CD4-positive, CD25-positive, alpha-beta regulatory T cell (primary cell): ENCODE measurements around the gene TUFM. TPM values are rescaled to one million over a fixed set of nuclear protein-coding genes. Genes with fewer than 3 reads are reported as not detected.

Source experiments
- ATAC-seq, 2 donors: fragments of 150-1000 bp; cut with Tn5 transposase; one replicate each; pipeline ENCODE4 v1.10.0; 2021; ENCODE audit warnings: low read depth in 2 of 2, moderate number of reproducible peaks in 2 of 2, moderate library complexity in 1 of 2
- DNase-seq, 3 donors: peaks; one replicate each; pipeline versions ENCODE4 v3.0.0 to v3.0.0-alpha.2; 2012 to 2022; ENCODE audit warnings: mixed read lengths in 1 of 3
- H3K27ac ChIP-seq: one replicate; pipeline ENCODE4 v1.7.0; 2013; ENCODE audit warnings: mild to moderate bottlenecking, low read length; ENCODE audit not compliant: insufficient read depth, poor library complexity, severe bottlenecking
- H3K27me3 ChIP-seq: one replicate; pipeline ENCODE4 v1.7.0; 2013; ENCODE audit warnings: low read length; ENCODE audit not compliant: control insufficient read depth, insufficient read depth
- H3K36me3 ChIP-seq: one replicate; pipeline ENCODE4 v1.7.0; 2013; ENCODE audit warnings: mild to moderate bottlenecking, low read length, moderate library complexity; ENCODE audit not compliant: control insufficient read depth, insufficient read depth
- H3K4me1 ChIP-seq: 2 replicates; pipeline ENCODE4 v1.7.0; 2013; ENCODE audit warnings: mild to moderate bottlenecking, low read length; ENCODE audit not compliant: insufficient read depth, control insufficient read depth, poor library complexity, severe bottlenecking
- H3K4me3 ChIP-seq: one replicate; pipeline ENCODE4 v1.7.0; 2013; ENCODE audit warnings: low read depth, mild to moderate bottlenecking, low read length, moderate library complexity
- H3K9me3 ChIP-seq, 2 experiments: 1 replicate in 1 of 2; 2 replicates in 1 of 2; pipeline ENCODE4 v1.7.0; 2013; ENCODE audit warnings: low read length in 2 of 2, mild to moderate bottlenecking in 1 of 2, moderate library complexity in 1 of 2; ENCODE audit not compliant: control insufficient read depth in 2 of 2
- H3K27ac Mint-ChIP-seq, 3 donors: one replicate each; pipeline ENCODE4 v1.8.0; 2020 to 2022; ENCODE audit warnings: mild to moderate bottlenecking in 3 of 3, mixed read lengths in 3 of 3, moderate library complexity in 2 of 3
- H3K27me3 Mint-ChIP-seq: one replicate; pipeline ENCODE4 v1.8.0; 2022; ENCODE audit warnings: mild to moderate bottlenecking, mixed read lengths
- H3K36me3 Mint-ChIP-seq: one replicate; pipeline ENCODE4 v1.8.0; 2020; ENCODE audit warnings: mixed read lengths
- H3K4me1 Mint-ChIP-seq, 4 donors: one replicate each; pipeline ENCODE4 v1.8.0; 2020 to 2022; ENCODE audit warnings: mixed read lengths in 4 of 4, mild to moderate bottlenecking in 1 of 4
- H3K4me3 Mint-ChIP-seq, 4 donors: one replicate each; pipeline ENCODE4 v1.8.0; 2020 to 2022; ENCODE audit warnings: mild to moderate bottlenecking in 4 of 4, mixed read lengths in 4 of 4, moderate library complexity in 3 of 4
- H3K9me3 Mint-ChIP-seq, 7 donors: one replicate each; pipeline ENCODE4 v1.8.0; 2020 to 2022; ENCODE audit warnings: mixed read lengths in 7 of 7, mild to moderate bottlenecking in 3 of 7, moderate library complexity in 2 of 7
- polyA plus RNA-seq, 4 donors: library from polyadenylated mRNA; unstranded; fragments of 300-500 nt; fragmentation: Illumina TruSeq; gene quantifications; one replicate each; pipeline ENCODE4 v1.2.3, GENCODE V29; 2021
- total RNA-seq: library from RNA; stranded (reverse); gene quantifications from one replicate; pipeline ENCODE4 v1.2.3, GENCODE V29; 2022

TUFM gene
- total and polyA plus RNA-seq, 5 donors from 2014 or later: 98.4 to 165 (median 138) TPM

DNA sequence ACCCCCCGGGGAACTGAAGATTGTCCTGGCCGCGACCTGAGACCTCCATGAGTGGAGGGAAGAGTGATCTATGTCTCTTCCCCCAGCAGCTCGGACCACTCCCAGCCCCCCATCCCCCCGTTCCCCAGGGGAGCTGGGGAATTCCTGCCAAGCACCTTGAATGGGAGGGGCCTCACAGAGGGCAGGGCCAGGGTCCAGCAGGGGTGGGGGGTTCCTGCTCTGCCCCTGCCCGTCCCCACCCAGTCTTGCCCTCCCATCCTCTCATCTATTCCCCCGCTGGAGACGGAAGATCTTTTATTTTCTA is 9.4 kb downstream of the TUFM start:
- H3K36me3 Mint-ChIP-seq: peaks cover 32% of the 10 kb centered on the region
- H3K9me3 Mint-ChIP-seq: no peaks in the 10 kb centered on the region
- Histone ChIP-seq H3K4me3 (no peak overlapping the region), H3K9me3 (no peaks in the 10 kb centered on the region), H3K36me3 (peaks cover 61% of the 10 kb centered on the region), H3K4me1 (no peaks in the 10 kb centered on the region), H3K27me3 (no peaks in the 10 kb centered on the region), H3K27ac (no peak overlapping the region)
- no peak overlapping the region for H3K27ac Mint-ChIP-seq
- no peak overlapping the region for H3K4me3 Mint-ChIP-seq
- H3K4me1 Mint-ChIP-seq: peaks cover 0 to 8% (median 3%) of the 10 kb centered on the region in 4 donors
- no peaks in the 10 kb centered on the region for H3K27me3 Mint-ChIP-seq
- ATAC-seq: no peak
- DNase-seq: no peak

GRCh38 chr16:28835864-28836760 is 10.0 kb downstream of the TUFM start:
- Mint-ChIP-seq H3K27ac (no peak overlapping the region), H3K27me3 (no peaks in the 10 kb centered on the region), H3K9me3 (no peaks in the 10 kb centered on the region), H3K36me3 (peaks cover 32% of the 10 kb centered on the region), H3K4me3 (no peak overlapping the region), H3K4me1 (peaks cover 0 to 8% (median 3%) of the 10 kb centered on the region in 4 donors)
- Histone ChIP-seq H3K36me3 (peaks cover 65% of the 10 kb centered on the region), H3K9me3 (no peaks in the 10 kb centered on the region), H3K4me3 (no peak overlapping the region), H3K4me1 (no peaks in the 10 kb centered on the region), H3K27ac (no peak overlapping the region), H3K27me3 (no peaks in the 10 kb centered on the region)
- no peak for DNase-seq
- no peak for ATAC-seq

DNA sequence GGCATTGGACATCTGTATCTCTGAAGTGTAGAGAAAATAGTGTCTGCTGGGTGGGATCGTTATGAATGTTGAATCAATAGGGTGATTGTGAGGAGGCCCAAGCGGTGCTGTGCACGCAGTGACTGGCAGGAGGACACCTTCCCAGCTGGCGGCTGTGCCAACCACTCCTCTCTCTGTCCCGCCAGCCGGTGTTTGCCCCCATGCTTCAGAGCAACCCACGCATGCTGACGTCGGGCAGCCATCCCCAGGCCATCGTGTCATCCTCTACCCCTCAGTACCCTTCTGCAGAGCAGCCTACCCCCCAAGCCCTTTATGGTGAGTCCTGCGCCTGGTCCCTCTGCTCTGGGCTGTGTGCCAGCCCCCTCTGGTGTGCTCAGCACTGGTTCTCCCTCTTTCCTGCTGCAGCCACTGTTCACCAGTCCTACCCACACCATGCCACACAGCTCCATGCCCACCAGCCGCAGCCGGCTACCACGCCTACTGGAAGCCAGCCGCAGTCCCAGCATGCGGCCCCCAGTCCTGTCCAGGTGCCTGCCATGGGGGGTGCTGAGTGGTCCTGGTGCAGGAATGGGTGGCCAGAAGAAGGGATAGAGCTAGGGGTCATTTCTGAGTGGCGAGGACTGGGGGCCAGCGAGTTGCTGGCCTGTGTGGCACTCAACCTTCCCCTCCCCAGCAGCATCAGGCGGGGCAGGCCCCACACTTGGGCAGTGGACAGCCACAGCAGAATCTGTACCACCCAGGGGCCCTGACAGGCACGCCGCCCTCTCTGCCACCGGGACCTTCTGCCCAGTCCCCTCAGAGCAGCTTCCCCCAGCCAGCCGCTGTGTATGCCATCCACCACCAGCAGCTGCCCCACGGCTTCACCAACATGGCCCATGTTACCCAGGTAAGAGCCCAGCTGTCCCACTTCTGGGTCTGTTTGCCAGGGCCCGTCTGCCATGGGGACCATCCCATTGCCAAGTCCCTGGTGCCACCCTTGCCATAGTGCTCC is 11.0 kb downstream of the TUFM start:
- Histone ChIP-seq H3K27me3 (no peaks in the 10 kb centered on the region), H3K4me3 (no peak overlapping the region), H3K4me1 (no peaks in the 10 kb centered on the region), H3K27ac (no peak overlapping the region), H3K36me3 (peaks cover 74% of the 10 kb centered on the region), H3K9me3 (no peaks in the 10 kb centered on the region)
- Mint-ChIP-seq H3K4me1 (peaks cover 0 to 9% (median 4%) of the 10 kb centered on the region in 4 donors), H3K9me3 (no peaks in the 10 kb centered on the region), H3K27ac (no peak overlapping the region), H3K4me3 (no peak overlapping the region), H3K36me3 (peaks cover 40% of the 10 kb centered on the region), H3K27me3 (no peaks in the 10 kb centered on the region)
- DNase-seq: no peak
- no peak for ATAC-seq

DNA sequence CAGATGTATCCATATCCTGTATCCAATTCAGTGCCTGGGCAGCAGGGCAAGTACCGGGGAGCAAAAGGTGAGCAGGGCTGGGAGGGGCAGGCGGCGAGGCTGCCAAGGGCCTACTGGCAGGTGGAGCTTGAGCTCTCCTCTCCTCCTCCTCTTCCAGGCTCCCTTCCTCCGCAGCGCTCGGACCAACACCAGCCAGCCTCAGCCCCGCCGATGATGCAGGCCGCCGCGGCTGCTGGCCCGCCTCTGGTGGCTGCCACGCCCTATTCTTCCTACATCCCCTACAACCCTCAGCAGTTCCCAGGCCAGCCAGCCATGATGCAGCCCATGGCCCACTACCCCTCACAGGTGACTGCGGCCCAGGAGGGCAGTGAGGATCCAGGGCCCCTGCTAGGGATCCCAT is 11.8 kb downstream of the TUFM start:
- ATAC-seq (no peak), DNase-seq (no peak)
- Mint-ChIP-seq H3K27me3 (no peaks in the 10 kb centered on the region), H3K9me3 (no peaks in the 10 kb centered on the region), H3K36me3 (peaks cover 48% of the 10 kb centered on the region), H3K4me1 (peaks cover 0 to 10% (median 4%) of the 10 kb centered on the region in 4 donors), H3K4me3 (no peak overlapping the region), H3K27ac (no peak overlapping the region)
- no peak overlapping the region for H3K27ac ChIP-seq
- peaks cover 82% of the 10 kb centered on the region for H3K36me3 ChIP-seq
- no peaks in the 10 kb centered on the region for H3K9me3 ChIP-seq
- no peaks in the 10 kb centered on the region for H3K27me3 ChIP-seq
- no peak overlapping the region for H3K4me3 ChIP-seq
- H3K4me1 ChIP-seq: no peaks in the 10 kb centered on the region

GRCh38 chr16:28830531-28830930 is 15.6 kb downstream of the TUFM start:
- no peak for DNase-seq
- H3K27me3 Mint-ChIP-seq: no peaks in the 10 kb centered on the region
- H3K4me3 Mint-ChIP-seq: peak overlapping the region in 2 of 4 donors; percentile 12 to 15
- no peak overlapping the region for H3K27ac ChIP-seq
- H3K27me3 ChIP-seq: no peaks in the 10 kb centered on the region
- peaks cover 100% of the 10 kb centered on the region for H3K36me3 ChIP-seq
- no peak overlapping the region for H3K27ac Mint-ChIP-seq
- no peak overlapping the region for H3K4me3 ChIP-seq
- H3K4me1 ChIP-seq: peaks cover 7% of the 10 kb centered on the region
- H3K36me3 Mint-ChIP-seq: peaks cover 71% of the 10 kb centered on the region
- peaks cover 0 to 31% (median 15%) of the 10 kb centered on the region in 4 donors for H3K4me1 Mint-ChIP-seq
- no peak for ATAC-seq
- H3K9me3 ChIP-seq: no peaks in the 10 kb centered on the region
- H3K9me3 Mint-ChIP-seq: no peaks in the 10 kb centered on the region

- no peaks in the 10 kb centered on the region for H3K27me3 ChIP-seq
- peaks cover 94% of the 10 kb centered on the region for H3K36me3 ChIP-seq
- Mint-ChIP-seq H3K27me3 (peaks cover 1% of the 10 kb centered on the region), H3K9me3 (no peaks in the 10 kb centered on the region), H3K4me1 (peaks cover 0 to 38% (median 21%) of the 10 kb centered on the region in 4 donors), H3K27ac (no peak overlapping the region), H3K4me3 (no peak overlapping the region), H3K36me3 (peaks cover 70% of the 10 kb centered on the region)
- DNase-seq (no peak), ATAC-seq (no peak)
- H3K27ac ChIP-seq: no peak overlapping the region
- no peaks in the 10 kb centered on the region for H3K9me3 ChIP-seq
- H3K4me3 ChIP-seq: no peak overlapping the region
- H3K4me1 ChIP-seq: peaks cover 15% of the 10 kb centered on the region
Observed at GRCh38 chr16:28829747-28830146, 16.4 kb downstream of the TUFM start.

GRCh38 chr16:28826141-28826540 is 20.0 kb downstream of the TUFM start:
- H3K4me1 ChIP-seq: peaks cover 28% of the 10 kb centered on the region
- DNase-seq (no peak), ATAC-seq (no peak)
- Mint-ChIP-seq H3K9me3 (no peaks in the 10 kb centered on the region), H3K4me1 (peaks cover under 1 to 51% (median 34%) of the 10 kb centered on the region in 4 donors), H3K27me3 (peaks cover 15% of the 10 kb centered on the region), H3K36me3 (peaks cover 48% of the 10 kb centered on the region), H3K27ac (peak overlapping the region; percentile 52 to 99 (median 69)), H3K4me3 (peak overlapping the region; percentile 24 to 86 (median 77))
- no peaks in the 10 kb centered on the region for H3K27me3 ChIP-seq
- peak overlapping the region; percentile 98 for H3K27ac ChIP-seq
- peaks cover 58% of the 10 kb centered on the region for H3K36me3 ChIP-seq
- no peak overlapping the region for H3K4me3 ChIP-seq
- no peaks in the 10 kb centered on the region for H3K9me3 ChIP-seq
